ENCODE data around the gene DNM2.

DNM2 gene

GRCh38 chr19:10727685-10728201, 9.9 kb downstream of the DNM2 start:
- Histone ChIP-seq H3K14ac (ENCODE audit: low read length in 2 of 2) (no peak overlapping the region), H2BK5ac (ENCODE audit: low read depth, low read length, poor library complexity, severe bottlenecking) (no peak overlapping the region), H3K27me3 (ENCODE audit: control insufficient read depth in 1 of 2, insufficient read depth in 1 of 2, low read length in 2 of 2) (no peaks in the 10 kb centered on the region), H3K4me2 (ENCODE audit: low read length, poor library complexity, severe bottlenecking) (no peak overlapping the region), H2AFZ (ENCODE audit: low read depth, low read length) (no peak overlapping the region), H3K79me1 (replicated peaks; ENCODE audit: low read length, poor library complexity, severe bottlenecking) (peaks cover 2% of the 10 kb centered on the region), H3K18ac (ENCODE audit: low read depth in 1 of 2, low read length in 2 of 2) (no peak overlapping the region), H4K91ac (ENCODE audit: low read length) (no peak overlapping the region), H3K4me3 (ENCODE audit: insufficient read depth in 1 of 2, low read depth in 1 of 2, low read length in 2 of 2) (no peak overlapping the region), H3K9me3 (ENCODE audit: control insufficient read depth, low read length) (no peaks in the 10 kb centered on the region), H3K36me3 (ENCODE audit: control insufficient read depth in 1 of 2, insufficient read depth in 2 of 2, low read depth in 1 of 2, low read length in 2 of 2) (peaks cover 4 to 26% of the 10 kb centered on the region in 2 experiments), H2BK120ac (ENCODE audit: low read depth, low read length) (no peak overlapping the region), H3K9ac (ENCODE audit: low read length) (no peak overlapping the region), H4K8ac (ENCODE audit: low read length) (no peak overlapping the region), H2BK15ac (ENCODE audit: low read depth, poor library complexity, severe bottlenecking) (no peak overlapping the region), H2AK5ac (ENCODE audit: low read length, severe bottlenecking) (no peak overlapping the region), H2BK12ac (ENCODE audit: low read length in 2 of 2) (no peak overlapping the region), H3K4me1 (ENCODE audit: control insufficient read depth, insufficient read depth, low read depth, low read length) (peaks cover 14% of the 10 kb centered on the region), H3K23ac (ENCODE audit: low read length in 2 of 2) (no peak overlapping the region), H3K27ac (ENCODE audit: low read length, poor library complexity, severe bottlenecking) (no peak overlapping the region), H3K4ac (ENCODE audit: low read depth in 1 of 2, low read length in 2 of 2) (no peak overlapping the region)
- WGBS: 95% methylated on average over 14 of the region's 14 CpGs
- DNase-seq: no peak

- Histone ChIP-seq H3K23ac (ENCODE audit: low read length in 2 of 2) (no peak overlapping the region), H4K8ac (ENCODE audit: low read length) (no peak overlapping the region), H3K36me3 (ENCODE audit: control insufficient read depth in 1 of 2, insufficient read depth in 2 of 2, low read depth in 1 of 2, low read length in 2 of 2) (peaks cover 4 to 25% of the 10 kb centered on the region in 2 experiments), H2BK12ac (ENCODE audit: low read length in 2 of 2) (no peak overlapping the region), H3K4me3 (ENCODE audit: insufficient read depth in 1 of 2, low read depth in 1 of 2, low read length in 2 of 2) (no peak overlapping the region), H3K9ac (ENCODE audit: low read length) (no peak overlapping the region), H3K27ac (ENCODE audit: low read length, poor library complexity, severe bottlenecking) (no peak overlapping the region), H2AFZ (ENCODE audit: low read depth, low read length) (no peak overlapping the region), H2AK5ac (ENCODE audit: low read length, severe bottlenecking) (no peak overlapping the region), H3K4ac (ENCODE audit: low read depth in 1 of 2, low read length in 2 of 2) (no peak overlapping the region), H3K14ac (ENCODE audit: low read length in 2 of 2) (no peak overlapping the region), H3K4me2 (ENCODE audit: low read length, poor library complexity, severe bottlenecking) (no peak overlapping the region), H2BK5ac (ENCODE audit: low read depth, low read length, poor library complexity, severe bottlenecking) (no peak overlapping the region), H3K4me1 (ENCODE audit: control insufficient read depth, insufficient read depth, low read depth, low read length) (peaks cover 13% of the 10 kb centered on the region), H2BK120ac (ENCODE audit: low read depth, low read length) (no peak overlapping the region), H3K18ac (ENCODE audit: low read depth in 1 of 2, low read length in 2 of 2) (no peak overlapping the region), H3K79me1 (replicated peaks; ENCODE audit: low read length, poor library complexity, severe bottlenecking) (peaks cover 4% of the 10 kb centered on the region), H4K91ac (ENCODE audit: low read length) (no peak overlapping the region), H2BK15ac (ENCODE audit: low read depth, poor library complexity, severe bottlenecking) (no peak overlapping the region), H3K9me3 (ENCODE audit: control insufficient read depth, low read length) (no peaks in the 10 kb centered on the region), H3K27me3 (ENCODE audit: control insufficient read depth in 1 of 2, insufficient read depth in 1 of 2, low read length in 2 of 2) (no peaks in the 10 kb centered on the region)
- 97% methylated on average over 14 of the region's 14 CpGs for WGBS
- no peak for DNase-seq
Measured at GRCh38 chr19:10729411-10729810, 11.5 kb downstream of the DNM2 start.

DNA sequence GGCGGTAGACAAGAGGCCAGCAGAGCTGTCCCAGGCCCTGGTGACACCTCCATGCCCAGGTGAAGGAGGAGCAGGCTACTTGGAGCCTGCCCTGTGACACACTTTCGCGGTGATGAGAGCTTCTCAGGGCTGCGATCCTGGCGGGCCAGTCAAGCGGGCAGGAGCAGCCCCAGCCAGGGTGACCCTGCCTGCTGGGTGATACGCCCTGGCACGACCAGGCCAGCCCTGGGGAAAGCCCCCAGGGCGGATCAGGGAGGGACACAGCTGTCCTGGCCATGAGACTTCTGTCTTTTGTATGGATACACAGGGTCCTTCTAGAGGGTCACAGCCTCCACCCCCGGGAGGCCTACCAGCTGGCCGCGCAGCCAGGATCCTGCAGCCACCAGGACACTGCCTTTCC, 13.1 kb downstream of the DNM2 start:
- H4K8ac ChIP-seq (ENCODE audit: low read length): no peak overlapping the region
- H2BK12ac ChIP-seq (ENCODE audit: low read length in 2 of 2): no peak overlapping the region
- peaks cover 4 to 20% of the 10 kb centered on the region in 2 experiments for H3K36me3 ChIP-seq (ENCODE audit: control insufficient read depth in 1 of 2, insufficient read depth in 2 of 2, low read depth in 1 of 2, low read length in 2 of 2)
- DNase-seq: no peak
- H3K4me2 ChIP-seq (ENCODE audit: low read length, poor library complexity, severe bottlenecking): no peak overlapping the region
- H3K27ac ChIP-seq (ENCODE audit: low read length, poor library complexity, severe bottlenecking): no peak overlapping the region
- no peak overlapping the region for H2AK5ac ChIP-seq (ENCODE audit: low read length, severe bottlenecking)
- H3K18ac ChIP-seq (ENCODE audit: low read depth in 1 of 2, low read length in 2 of 2): no peak overlapping the region
- 96% methylated on average over 12 of the region's 12 CpGs for WGBS
- no peak overlapping the region for H3K23ac ChIP-seq (ENCODE audit: low read length in 2 of 2)
- H2BK5ac ChIP-seq (ENCODE audit: low read depth, low read length, poor library complexity, severe bottlenecking): no peak overlapping the region
- H2AFZ ChIP-seq (ENCODE audit: low read depth, low read length): no peak overlapping the region
- H3K4ac ChIP-seq (ENCODE audit: low read depth in 1 of 2, low read length in 2 of 2): peak overlapping the region in 1 of 2 experiments; percentile 80
- H3K4me1 ChIP-seq (ENCODE audit: control insufficient read depth, insufficient read depth, low read depth, low read length): peaks cover 13% of the 10 kb centered on the region
- no peaks in the 10 kb centered on the region for H3K27me3 ChIP-seq (ENCODE audit: control insufficient read depth in 1 of 2, insufficient read depth in 1 of 2, low read length in 2 of 2)
- peaks cover 7% of the 10 kb centered on the region for H3K79me1 ChIP-seq (replicated peaks; ENCODE audit: low read length, poor library complexity, severe bottlenecking)
- no peak overlapping the region for H3K4me3 ChIP-seq (ENCODE audit: insufficient read depth in 1 of 2, low read depth in 1 of 2, low read length in 2 of 2)
- H3K9ac ChIP-seq (ENCODE audit: low read length): no peak overlapping the region
- H3K9me3 ChIP-seq (ENCODE audit: control insufficient read depth, low read length): no peaks in the 10 kb centered on the region
- no peak overlapping the region for H2BK15ac ChIP-seq (ENCODE audit: low read depth, poor library complexity, severe bottlenecking)
- no peak overlapping the region for H3K14ac ChIP-seq (ENCODE audit: low read length in 2 of 2)
- H4K91ac ChIP-seq (ENCODE audit: low read length): no peak overlapping the region
- no peak overlapping the region for H2BK120ac ChIP-seq (ENCODE audit: low read depth, low read length)

DNA sequence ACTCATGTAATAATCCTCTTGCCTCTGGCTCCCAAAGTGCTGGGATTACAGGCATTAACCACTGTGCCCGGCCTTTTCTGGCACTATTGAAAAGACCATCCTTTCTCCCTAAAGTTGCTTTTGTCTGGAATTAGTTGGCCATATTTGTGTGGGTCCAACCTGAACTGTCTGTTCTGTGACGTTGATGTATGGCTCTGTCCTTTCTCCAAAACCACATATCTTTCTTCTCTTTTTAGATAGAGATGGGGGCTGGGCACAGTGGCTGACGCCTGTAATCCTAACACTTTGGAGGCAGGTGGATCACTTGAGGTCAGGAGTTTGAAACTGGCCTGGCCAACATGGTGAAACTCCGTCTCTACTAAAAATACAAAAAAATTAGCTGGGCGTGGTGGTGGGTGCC, 17.9 kb downstream of the DNM2 start:
- no peak overlapping the region for H3K9ac ChIP-seq (ENCODE audit: low read length)
- H3K4ac ChIP-seq (ENCODE audit: low read depth in 1 of 2, low read length in 2 of 2): no peak overlapping the region
- no peak overlapping the region for H3K23ac ChIP-seq (ENCODE audit: low read length in 2 of 2)
- H2BK15ac ChIP-seq (ENCODE audit: low read depth, poor library complexity, severe bottlenecking): no peak overlapping the region
- no peak overlapping the region for H2BK12ac ChIP-seq (ENCODE audit: low read length in 2 of 2)
- H3K9me3 ChIP-seq (ENCODE audit: control insufficient read depth, low read length): no peaks in the 10 kb centered on the region
- no peak overlapping the region for H2AK5ac ChIP-seq (ENCODE audit: low read length, severe bottlenecking)
- no peak overlapping the region for H3K27ac ChIP-seq (ENCODE audit: low read length, poor library complexity, severe bottlenecking)
- no peak overlapping the region for H3K4me3 ChIP-seq (ENCODE audit: insufficient read depth in 1 of 2, low read depth in 1 of 2, low read length in 2 of 2)
- H3K27me3 ChIP-seq (ENCODE audit: control insufficient read depth in 1 of 2, insufficient read depth in 1 of 2, low read length in 2 of 2): no peaks in the 10 kb centered on the region
- H3K18ac ChIP-seq (ENCODE audit: low read depth in 1 of 2, low read length in 2 of 2): no peak overlapping the region
- H4K8ac ChIP-seq (ENCODE audit: low read length): no peak overlapping the region
- H3K79me1 ChIP-seq (replicated peaks; ENCODE audit: low read length, poor library complexity, severe bottlenecking): peaks cover 23% of the 10 kb centered on the region
- H3K14ac ChIP-seq (ENCODE audit: low read length in 2 of 2): no peak overlapping the region
- peaks cover 6% of the 10 kb centered on the region for H3K4me1 ChIP-seq (ENCODE audit: control insufficient read depth, insufficient read depth, low read depth, low read length)
- no peak overlapping the region for H3K4me2 ChIP-seq (ENCODE audit: low read length, poor library complexity, severe bottlenecking)
- no peak overlapping the region for H2BK5ac ChIP-seq (ENCODE audit: low read depth, low read length, poor library complexity, severe bottlenecking)
- peaks cover 9 to 26% of the 10 kb centered on the region in 2 experiments for H3K36me3 ChIP-seq (ENCODE audit: control insufficient read depth in 1 of 2, insufficient read depth in 2 of 2, low read depth in 1 of 2, low read length in 2 of 2)
- no peak overlapping the region for H2AFZ ChIP-seq (ENCODE audit: low read depth, low read length)
- DNase-seq: no peak
- WGBS: 98% methylated on average over 3 of the region's 5 CpGs
- H4K91ac ChIP-seq (ENCODE audit: low read length): no peak overlapping the region
- H2BK120ac ChIP-seq (ENCODE audit: low read depth, low read length): no peak overlapping the region
